H9 (cell line): ENCODE data around the gene CFAP61. TPM values are rescaled to one million over a fixed set of nuclear protein-coding genes. Genes with fewer than 3 reads are reported as not detected.

Experiments used
- DNase-seq: peaks from one replicate; pipeline ENCODE4 v3.0.0-alpha.2; 2017
- H2AFZ ChIP-seq: one replicate; pipeline ENCODE4 v1.6.1; 2013; ENCODE audit warnings: mild to moderate bottlenecking, low read length, control low read depth, moderate library complexity
- H2AK5ac ChIP-seq: 2 replicates; pipeline ENCODE4 v1.6.1; 2013; ENCODE audit warnings: low read length, control low read depth, mixed read lengths; ENCODE audit not compliant: insufficient read length
- H2BK120ac ChIP-seq: one replicate; pipeline ENCODE4 v1.6.1; 2013; ENCODE audit warnings: low read depth, mild to moderate bottlenecking, low read length, control low read depth, inconsistent platforms; ENCODE audit not compliant: poor library complexity, severe bottlenecking
- H2BK12ac ChIP-seq: 2 replicates; pipeline ENCODE4 v1.6.1; 2013; ENCODE audit warnings: low read length, control low read depth, mixed read lengths, low read depth; ENCODE audit not compliant: insufficient read length
- H2BK15ac ChIP-seq: 2 replicates; pipeline ENCODE4 v1.6.1; 2013; ENCODE audit warnings: low read depth, low read length, control low read depth
- H2BK20ac ChIP-seq: one replicate; pipeline ENCODE4 v1.6.1; 2013; ENCODE audit warnings: low read depth, mild to moderate bottlenecking, low read length, control low read depth, inconsistent platforms; ENCODE audit not compliant: poor library complexity, severe bottlenecking
- H2BK5ac ChIP-seq: 2 replicates; pipeline ENCODE4 v1.6.1; 2013; ENCODE audit warnings: low read length, control low read depth, mixed read lengths; ENCODE audit not compliant: insufficient read length
- H3K14ac ChIP-seq: 2 replicates; pipeline ENCODE4 v1.6.1; 2013; ENCODE audit warnings: low read length, control low read depth; ENCODE audit not compliant: insufficient read depth
- H3K18ac ChIP-seq: 2 replicates; pipeline ENCODE4 v1.6.1; 2013; ENCODE audit warnings: low read depth, mild to moderate bottlenecking, mixed read lengths, low read length, control low read depth; ENCODE audit not compliant: insufficient read length
- H3K23ac ChIP-seq: 2 replicates; pipeline ENCODE4 v1.6.1; 2013; ENCODE audit warnings: low read length, control low read depth, mixed read lengths, low read depth; ENCODE audit not compliant: insufficient read length
- H3K23me2 ChIP-seq: 2 replicates; pipeline ENCODE4 v1.6.1; 2013; ENCODE audit warnings: low read depth, mild to moderate bottlenecking, mixed read lengths, low read length, control low read depth; ENCODE audit not compliant: insufficient read length, poor library complexity, severe bottlenecking
- H3K27ac ChIP-seq: 2 replicates; pipeline ENCODE4 v1.5.1; 2013; ENCODE audit warnings: low read length, control low read depth, mixed read lengths, low read depth; ENCODE audit not compliant: insufficient read length
- H3K27me3 ChIP-seq: 2 replicates; pipeline ENCODE4 v1.6.1; 2013; ENCODE audit warnings: low read length, control low read depth, inconsistent platforms; ENCODE audit not compliant: insufficient read depth
- H3K4ac ChIP-seq: 2 replicates; pipeline ENCODE4 v1.6.1; 2013; ENCODE audit warnings: low read depth, mild to moderate bottlenecking, control low read depth, inconsistent platforms, low read length, moderate library complexity
- H3K4me1 ChIP-seq: 2 replicates; pipeline ENCODE4 v1.6.1; 2013; ENCODE audit warnings: low read length, control low read depth, inconsistent platforms; ENCODE audit not compliant: insufficient read depth
- H3K4me2 ChIP-seq: 2 replicates; pipeline ENCODE4 v1.6.1; 2013; ENCODE audit warnings: low read length, control low read depth, mixed read lengths; ENCODE audit not compliant: insufficient read length, insufficient read depth
- H3K56ac ChIP-seq: 2 replicates; pipeline ENCODE4 v1.6.1; 2013; ENCODE audit warnings: low read depth, mild to moderate bottlenecking, mixed read lengths, low read length, control low read depth; ENCODE audit not compliant: insufficient read length
- H3K79me1 ChIP-seq: 2 replicates; pipeline ENCODE4 v1.6.1; 2013; ENCODE audit warnings: low read depth, mild to moderate bottlenecking, moderate library complexity, low read length, control low read depth, inconsistent platforms; ENCODE audit not compliant: insufficient read depth, poor library complexity, severe bottlenecking
- H3K79me2 ChIP-seq: 2 replicates; pipeline ENCODE4 v1.6.1; 2013; ENCODE audit warnings: low read length, control low read depth, inconsistent platforms; ENCODE audit not compliant: insufficient read depth
- H3K9ac ChIP-seq: 2 replicates; pipeline ENCODE4 v1.6.1; 2013; ENCODE audit warnings: low read length, control low read depth, mixed read lengths; ENCODE audit not compliant: insufficient read length; ENCODE audit errors: extremely low read depth
- H3K9me3 ChIP-seq: one replicate; pipeline ENCODE4 v1.6.1; 2013; ENCODE audit warnings: low read depth, low read length, inconsistent platforms; ENCODE audit not compliant: control insufficient read depth
- H3T11ph ChIP-seq: one replicate; pipeline ENCODE4 v1.6.1; 2013; ENCODE audit warnings: mild to moderate bottlenecking, low read length, control low read depth, inconsistent platforms
- H4K20me1 ChIP-seq: one replicate; pipeline ENCODE4 v1.6.1; 2013; ENCODE audit not compliant: control insufficient read depth, insufficient read length, insufficient read depth
- H4K5ac ChIP-seq: 2 replicates; pipeline ENCODE4 v1.6.1; 2013; ENCODE audit warnings: low read depth, mild to moderate bottlenecking, mixed read lengths, low read length, control low read depth; ENCODE audit not compliant: insufficient read length
- H4K8ac ChIP-seq: replicated peaks from 2 replicates; pipeline ENCODE4 v1.6.1; 2013; ENCODE audit warnings: low read length, control low read depth, mixed read lengths, low read depth; ENCODE audit not compliant: insufficient read length
- H4K91ac ChIP-seq: 2 replicates; pipeline ENCODE4 v1.6.1; 2013; ENCODE audit warnings: low read depth, mild to moderate bottlenecking, moderate library complexity, mixed read lengths, low read length, control low read depth; ENCODE audit not compliant: insufficient read length
- H3K27ac Mint-ChIP-seq, 3 experiments: 2 replicates in 2 of 3; 3 replicates in 1 of 3; pipeline ENCODE4 v1.8.0; 2020 to 2021; ENCODE audit warnings: mixed read lengths in 3 of 3, mild to moderate bottlenecking in 1 of 3, moderate library complexity in 1 of 3
- H3K27me3 Mint-ChIP-seq: 2 replicates; pipeline ENCODE4 v1.8.0; 2021; ENCODE audit warnings: low read depth, mild to moderate bottlenecking, moderate library complexity, mixed read lengths
- H3K36me3 Mint-ChIP-seq, 3 experiments: 2 replicates in 2 of 3; 3 replicates in 1 of 3; pipeline ENCODE4 v1.8.0; 2020 to 2021; ENCODE audit warnings: low read depth in 3 of 3, mixed read lengths in 3 of 3; ENCODE audit not compliant: insufficient read depth in 1 of 3
- H3K4me1 Mint-ChIP-seq, 2 experiments: 2 replicates each; pipeline ENCODE4 v1.8.0; 2020; ENCODE audit warnings: mixed read lengths in 2 of 2
- H3K4me3 Mint-ChIP-seq, 2 experiments: 2 replicates in 1 of 2; 3 replicates in 1 of 2; pipeline ENCODE4 v1.8.0; 2020 to 2021; ENCODE audit warnings: mild to moderate bottlenecking in 2 of 2, mixed read lengths in 2 of 2, moderate library complexity in 1 of 2
- H3K9me3 Mint-ChIP-seq, 2 experiments: 2 replicates in 1 of 2; 3 replicates in 1 of 2; pipeline ENCODE4 v1.8.0; 2020; ENCODE audit warnings: mild to moderate bottlenecking in 2 of 2, mixed read lengths in 2 of 2, moderate library complexity in 1 of 2
- CTCF ChIP-seq: fragments of 200-600 bp; sonication (generic); conservative IDR thresholded peaks from 3 replicates; pipeline ENCODE4 v1.8.0; 2021; ENCODE audit warnings: antibody characterized with exemption, mild to moderate bottlenecking
- WGBS: extraction: QIAGEN DNeasy Blood & Tissue Kit; methylation state at CpG from one replicate; pipeline ENCODE4 v1.1.7; 2013; ENCODE audit warnings: missing lambda C conversion rate, low lambda C conversion rate, mixed read lengths; ENCODE audit not compliant: insufficient read length; ENCODE audit errors: extremely low coverage; 5-methylcytosine and 5-hydroxymethylcytosine counted together
- total RNA-seq: library from RNA; stranded (reverse); gene quantifications from 2 replicates; pipeline ENCODE4 v1.2.1, GENCODE V29; 2021

The CFAP61 gene
- total RNA-seq, 1 experiment from 2014 or later: 0.44 TPM

DNA sequence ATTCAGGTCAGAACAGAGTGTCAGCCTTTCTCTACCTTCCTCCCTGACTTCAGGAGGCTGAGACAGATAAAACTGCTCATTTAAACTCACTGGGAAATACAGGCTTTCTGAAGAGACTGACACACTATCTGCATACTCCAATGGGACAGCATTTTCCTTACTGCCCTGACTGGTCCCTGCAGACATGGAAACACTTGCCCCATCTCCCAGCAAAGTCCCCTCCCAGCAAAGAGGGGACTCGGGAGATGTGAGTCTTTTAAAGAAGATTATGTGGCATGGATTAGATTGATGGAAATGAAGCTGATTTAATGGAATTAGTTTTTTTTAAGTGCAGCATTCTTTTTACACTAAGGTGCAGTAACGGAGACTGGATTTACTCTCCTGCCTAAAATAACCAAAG, 90.8 kb downstream of the CFAP61 start:
- H3K4me1 ChIP-seq: no peaks in the 10 kb centered on the region
- no peak for TF ChIP-seq CTCF
- no peak overlapping the region; a peak in 1 of 7 replicates for H3K27ac Mint-ChIP-seq

More for the DNA sequence above, 90.8 kb downstream of the CFAP61 start:
- no peak overlapping the region for H3K4me3 Mint-ChIP-seq
- no peaks in the 10 kb centered on the region for H3K4me1 Mint-ChIP-seq
- no CpG with 5 or more reads among the region's 2 CpGs for WGBS
- H3K79me2 ChIP-seq: no peaks in the 10 kb centered on the region
- no peak overlapping the region for H4K5ac ChIP-seq
- no peak overlapping the region for H2BK12ac ChIP-seq
- no peak overlapping the region for H2AFZ ChIP-seq
- no peak overlapping the region for H3K4me2 ChIP-seq
- H3K9ac ChIP-seq: no peak overlapping the region
- no peak overlapping the region for H3K4ac ChIP-seq
- no peaks in the 10 kb centered on the region for H3K79me1 ChIP-seq
- H3K56ac ChIP-seq: no peak overlapping the region
- no peak overlapping the region for H3K23ac ChIP-seq
- H3K23me2 ChIP-seq: no peaks in the 10 kb centered on the region
- no peak overlapping the region for H2BK20ac ChIP-seq
- no peak for DNase-seq
- no peaks in the 10 kb centered on the region; a peak in 1 of 5 replicates for H3K9me3 Mint-ChIP-seq
- H2BK5ac ChIP-seq: no peak overlapping the region
- no peak overlapping the region for H3T11ph ChIP-seq
- no peaks in the 10 kb centered on the region for H4K20me1 ChIP-seq
- no peak overlapping the region for H2BK120ac ChIP-seq
- H3K27ac ChIP-seq: no peak overlapping the region
- no peak overlapping the region for H4K8ac ChIP-seq
- H2BK15ac ChIP-seq: no peak overlapping the region
- H3K27me3 Mint-ChIP-seq: peaks cover 1% of the 10 kb centered on the region; the same call in 1 of the 2 replicates
- H3K9me3 ChIP-seq: no peaks in the 10 kb centered on the region
- no peak overlapping the region for H3K18ac ChIP-seq
- no peaks in the 10 kb centered on the region for H3K27me3 ChIP-seq
- no peak overlapping the region for H3K14ac ChIP-seq
- H2AK5ac ChIP-seq: no peak overlapping the region
- no peaks in the 10 kb centered on the region; a peak in 1 of 7 replicates for H3K36me3 Mint-ChIP-seq
- H4K91ac ChIP-seq: no peak overlapping the region
